NOMO-1 treated with DMSO at 0.1 percent for 48 hours (cell line): ENCODE measurements around the gene SCN3B.

Experiments used
- DNase-seq: peaks from one replicate; lab custom pipeline; 2025; ENCODE audit not compliant: unreplicated experiment; lab: John Stamatoyannopoulos, UW

SCN3B gene

DNA sequence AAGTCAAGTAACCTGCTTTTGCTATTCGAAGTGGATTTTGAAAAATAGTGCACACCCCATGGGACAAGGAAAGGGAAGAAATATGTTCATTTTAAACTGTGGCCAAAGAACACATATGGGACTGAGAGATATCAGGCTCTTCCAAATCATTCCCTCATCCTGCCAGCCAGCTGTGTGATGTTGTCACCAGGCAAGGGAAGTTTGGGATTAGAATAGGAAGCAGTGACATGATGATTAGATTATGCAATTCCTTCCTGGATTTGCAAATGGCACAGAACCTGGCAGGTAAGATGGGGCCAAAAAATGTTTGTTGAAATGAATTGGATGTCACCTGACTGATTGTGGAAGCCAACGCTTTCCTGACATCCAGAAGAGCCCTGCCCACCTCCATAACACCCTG lies 4.9 kb upstream of the SCN3B start:
- no peak for DNase-seq

DNA sequence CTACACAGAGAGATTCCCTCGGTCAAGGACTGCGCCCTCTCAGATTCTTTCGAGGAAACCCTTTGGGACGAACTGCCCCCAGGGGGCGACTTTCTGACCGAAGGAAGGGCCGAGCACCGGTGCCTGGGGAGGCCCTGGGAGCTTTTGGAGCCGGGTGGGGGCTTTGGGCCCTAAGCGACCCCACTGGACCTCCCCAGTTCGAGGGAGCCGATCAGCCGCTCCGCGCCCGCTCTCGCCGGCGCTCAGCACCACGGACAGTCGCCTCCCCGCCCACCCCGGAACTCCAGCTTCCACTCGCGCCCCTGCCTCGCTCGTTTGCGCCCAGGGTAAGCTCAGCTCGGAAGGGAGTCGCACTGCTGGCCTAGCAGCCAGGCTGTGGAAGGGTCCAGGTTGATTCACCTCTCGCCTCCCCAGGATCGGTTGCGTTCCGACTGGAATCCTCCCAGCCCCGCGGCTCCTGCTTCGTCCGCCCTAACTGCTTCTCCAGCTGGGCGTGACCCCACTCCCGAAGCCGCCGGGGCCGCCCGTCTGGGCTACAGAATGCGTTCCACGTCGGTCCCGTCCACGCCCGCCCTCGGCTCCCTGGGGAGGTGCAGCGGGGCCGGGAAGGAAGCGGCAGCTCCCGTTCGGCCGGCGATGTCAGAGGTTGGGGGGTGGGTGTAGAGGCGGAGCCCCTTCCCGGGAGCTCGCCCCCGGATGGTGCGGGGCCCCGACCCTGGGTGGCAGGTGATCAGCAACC lies 428 bp downstream of the SCN3B start:
- peak; percentile 31 for DNase-seq

- DNase-seq = no peak
Measured at GRCh38 chr11:123653483-123653826, 969 bp downstream of the SCN3B start.

DNA sequence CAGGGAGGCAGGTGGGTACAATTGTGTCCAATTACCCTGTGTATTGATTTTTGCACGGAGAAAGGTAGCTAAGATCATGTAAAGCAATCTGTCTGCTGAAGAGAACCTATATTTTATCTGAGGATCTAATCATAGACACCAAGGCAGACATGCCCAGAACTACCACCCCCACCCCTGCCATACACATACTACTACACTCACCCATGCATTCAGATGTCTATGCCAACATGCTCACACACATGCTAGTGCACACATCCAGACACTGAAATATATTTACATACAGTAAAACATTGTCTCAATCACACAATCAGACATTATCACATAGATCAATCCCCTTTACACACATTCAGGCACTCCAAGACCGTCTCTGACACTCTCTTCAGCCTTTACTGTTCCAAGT lies 1.8 kb downstream of the SCN3B start:
- no peak for DNase-seq

GRCh38 chr11:123650901-123651300 lies 3.5 kb downstream of the SCN3B start:
- no peak for DNase-seq

DNA sequence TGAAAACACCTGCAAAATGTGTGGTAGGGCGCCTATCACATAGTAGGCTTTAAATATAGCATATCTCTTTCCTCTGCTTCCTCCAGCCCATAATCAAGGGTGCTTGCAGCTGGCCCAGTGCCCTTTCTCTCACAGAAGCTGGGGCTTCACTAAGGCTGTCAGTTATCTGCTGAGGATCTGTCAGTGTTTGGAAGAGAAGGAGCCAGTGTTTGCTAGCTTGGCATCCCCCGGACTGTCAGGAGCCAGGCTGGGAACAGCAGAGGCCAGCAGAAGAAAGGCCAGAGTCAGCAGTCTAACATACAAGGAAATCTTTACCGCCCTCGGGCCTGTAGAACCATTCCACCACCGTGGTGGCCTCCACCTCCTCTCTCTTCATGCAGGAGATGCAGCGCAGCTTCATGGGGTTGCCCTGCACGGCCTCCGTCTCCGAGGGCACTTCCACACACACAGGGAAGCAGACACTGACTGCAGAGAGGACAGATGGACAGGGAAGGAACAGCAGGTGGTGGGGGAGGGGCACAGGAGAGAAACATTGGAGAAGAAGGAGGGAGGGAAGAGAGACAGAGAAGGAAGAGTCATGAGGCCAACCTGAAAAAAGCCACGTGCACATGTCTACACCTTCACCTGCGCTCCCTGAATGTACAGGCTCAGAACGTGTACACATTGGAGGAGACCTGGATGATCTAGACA lies 9.0 kb downstream of the SCN3B start:
- DNase-seq = no peak

DNA sequence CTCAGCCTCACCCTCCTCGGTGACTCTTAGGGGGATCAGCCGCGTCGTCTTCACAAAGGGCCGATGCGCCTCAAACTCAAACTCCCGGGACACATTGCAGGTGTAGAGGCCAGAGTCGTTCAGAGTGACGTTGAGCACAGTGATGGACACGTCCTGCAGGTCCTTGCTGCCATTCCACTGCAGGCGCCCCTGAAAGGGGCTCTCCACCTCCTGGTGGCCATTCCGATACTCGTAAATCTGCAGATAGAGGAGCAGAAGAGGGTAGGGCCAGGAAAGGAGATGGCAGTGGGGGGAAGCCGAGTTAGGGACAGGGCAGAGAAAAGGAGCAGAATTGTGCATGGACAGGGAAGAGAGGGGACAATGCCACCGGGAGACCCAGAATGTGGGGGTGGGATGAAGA lies 12.0 kb downstream of the SCN3B start:
- DNase-seq = no peak

- DNase-seq = no peak
Measured at GRCh38 chr11:123641495-123641840, 13.0 kb downstream of the SCN3B start.

- peak; percentile 46 for DNase-seq
Measured at GRCh38 chr11:123640677-123641494, 13.5 kb downstream of the SCN3B start.

DNA sequence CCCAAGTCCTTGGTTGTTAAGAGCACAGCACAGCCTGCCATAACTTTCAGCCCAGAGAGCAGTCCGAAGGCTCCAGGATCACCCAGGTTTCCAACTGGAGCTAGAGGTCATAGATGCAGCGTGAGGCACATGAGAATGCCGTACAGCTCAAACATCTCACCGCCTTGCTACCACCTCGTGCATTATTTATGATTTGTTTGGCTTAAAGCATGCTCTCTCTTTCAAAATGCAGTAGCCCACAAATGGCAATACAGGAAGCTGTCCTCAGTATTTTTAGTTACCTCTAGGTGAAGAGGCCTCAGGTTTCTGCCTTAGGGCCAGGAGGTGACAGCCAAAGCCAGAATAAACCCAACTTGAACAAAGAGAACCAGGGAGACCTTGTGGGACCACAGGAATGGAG lies 14.4 kb downstream of the SCN3B start:
- no peak for DNase-seq

DNA sequence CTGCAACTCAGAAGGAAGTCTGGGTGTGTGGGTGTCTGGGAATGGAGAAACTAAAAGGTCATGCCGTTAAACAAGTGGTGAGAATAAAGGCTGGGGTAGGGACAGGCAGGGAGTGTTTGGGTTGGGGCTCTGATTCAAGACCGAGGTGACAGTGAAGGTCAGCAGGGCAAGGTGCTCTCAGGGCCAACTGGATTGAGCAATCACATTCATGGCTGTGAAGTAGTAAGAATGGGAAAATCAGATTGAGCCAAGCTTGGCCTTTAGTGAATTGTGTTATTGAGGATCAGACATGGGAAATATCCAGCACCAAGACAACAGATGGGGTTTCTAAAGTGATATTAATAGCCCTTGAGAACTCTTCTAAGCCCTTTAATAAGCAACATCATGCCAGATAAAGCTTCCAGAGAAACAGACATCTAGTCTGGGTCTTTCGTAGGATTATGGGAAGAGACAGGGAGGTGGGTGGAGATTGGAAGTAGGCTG lies 24.3 kb downstream of the SCN3B start:
- no peak for DNase-seq

DNA sequence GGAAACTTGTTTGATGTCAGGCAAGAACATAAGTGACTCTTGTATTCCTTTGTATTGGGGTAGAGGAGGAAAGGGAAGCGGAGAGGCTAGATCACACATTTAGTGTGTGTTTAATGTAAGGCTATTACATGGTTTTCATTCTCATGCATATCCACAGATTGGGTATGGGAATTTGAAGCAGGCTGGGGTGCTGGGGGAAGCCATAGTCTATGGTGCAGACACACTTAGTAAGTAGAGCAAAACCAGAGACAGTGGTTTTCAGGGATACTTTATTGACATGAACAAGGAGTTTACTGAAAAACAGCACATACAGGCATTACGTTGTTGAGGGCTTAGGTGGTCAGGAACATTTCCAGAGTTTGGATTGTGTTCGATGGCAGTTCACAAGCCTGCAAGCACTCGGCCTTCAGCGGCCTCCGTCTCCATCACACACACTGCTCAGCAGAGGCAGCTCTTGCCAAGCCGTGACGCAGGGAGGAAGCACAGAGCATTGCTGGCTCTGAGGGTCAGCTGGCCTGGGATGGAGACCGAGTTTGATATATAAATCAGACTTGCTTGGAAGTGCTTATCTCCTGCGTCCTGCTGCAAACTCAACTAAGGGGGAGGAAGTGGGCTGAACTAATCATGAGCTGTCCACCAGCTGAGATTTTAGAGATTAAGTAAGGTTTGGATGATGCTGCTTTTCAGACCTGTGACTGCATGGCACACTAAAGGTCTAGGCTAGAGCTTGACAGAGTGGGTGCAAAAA lies 25.3 kb downstream of the SCN3B start:
- no peak for DNase-seq

GRCh38 chr11:123624974-123625373 lies 29.4 kb downstream of the SCN3B start:
- DNase-seq = no peak

DNA sequence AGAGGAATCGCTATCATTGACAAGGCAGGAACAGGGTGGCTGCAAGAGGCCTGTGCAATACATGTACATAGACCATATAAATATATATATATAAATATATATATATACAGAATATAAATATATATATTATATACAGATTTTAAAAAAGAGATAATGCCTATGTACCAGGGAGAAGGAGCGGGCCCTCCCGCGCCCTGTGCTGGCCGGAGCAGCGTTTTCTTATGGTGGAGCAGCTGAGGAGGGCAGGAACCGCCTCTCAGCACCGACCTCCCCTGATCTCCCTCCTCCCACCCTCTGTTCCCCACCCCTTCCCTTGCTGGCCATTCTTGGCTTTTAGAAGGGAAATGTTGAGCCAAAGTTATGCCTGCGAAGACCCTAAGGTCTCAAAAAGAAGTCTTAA lies 31.8 kb downstream of the SCN3B start:
- no peak for DNase-seq

DNA sequence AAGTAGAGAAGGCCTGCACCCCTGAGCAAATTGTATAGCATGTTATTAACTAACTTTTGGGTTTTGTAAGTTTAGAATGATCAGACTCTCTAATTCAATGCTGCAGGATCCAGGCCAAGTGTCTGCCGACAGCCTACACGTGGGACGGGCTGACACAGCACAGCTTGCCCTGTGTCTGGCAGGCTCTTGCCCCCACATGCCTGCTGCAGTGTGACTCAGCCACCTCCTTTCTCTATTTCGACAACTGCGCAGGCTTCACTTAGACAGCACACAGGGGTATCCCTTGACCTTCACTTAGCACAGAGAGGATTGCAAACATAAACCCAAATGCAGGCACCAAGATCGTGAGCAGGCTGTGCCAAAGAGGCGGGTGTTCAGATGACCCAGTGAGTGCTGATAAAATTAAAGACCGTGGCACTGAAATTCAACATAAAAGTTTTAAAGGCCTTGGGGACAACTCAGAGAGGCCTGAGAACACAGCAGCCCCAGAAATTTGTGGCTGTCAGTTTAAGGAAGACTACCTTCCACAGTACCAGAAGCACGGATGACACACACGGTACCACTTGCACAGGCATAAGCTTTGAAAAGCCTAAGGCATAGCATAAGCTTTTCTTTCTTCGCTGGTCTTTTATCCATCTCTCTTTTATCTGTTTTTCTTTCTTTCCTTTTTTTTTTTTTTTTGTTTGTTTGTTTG lies 37.8 kb downstream of the SCN3B start:
- DNase-seq = no peak

- DNase-seq = no peak
Measured at GRCh38 chr11:123611698-123612097, 42.7 kb downstream of the SCN3B start.

- no peak for DNase-seq
Measured at GRCh38 chr11:123608945-123609344, 45.5 kb downstream of the SCN3B start.

DNA sequence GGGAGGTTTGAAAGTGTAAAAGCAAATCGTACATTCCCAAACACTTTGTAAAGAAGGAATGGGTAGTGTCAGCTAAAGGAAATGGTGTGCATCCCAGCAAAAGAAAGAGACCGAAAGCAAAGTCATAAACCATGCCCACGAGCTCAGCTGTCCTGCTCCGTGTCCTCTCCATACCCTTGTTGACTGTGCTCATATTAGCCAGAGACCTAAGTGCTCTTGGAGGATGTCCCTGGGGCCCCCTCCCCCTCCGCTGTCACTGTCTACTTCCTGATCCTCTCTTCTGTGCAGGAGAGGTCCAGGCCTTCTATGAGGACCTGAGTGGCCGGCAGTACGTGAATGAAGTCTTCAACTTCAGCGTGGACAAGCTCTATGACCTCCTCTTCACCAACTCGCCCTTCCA lies 46.1 kb downstream of the SCN3B start:
- DNase-seq = no peak

GRCh38 chr11:123607781-123608180 lies 46.6 kb downstream of the SCN3B start:
- DNase-seq = no peak

GRCh38 chr11:123603666-123604065 lies 50.8 kb downstream of the SCN3B start:
- DNase-seq = no peak

GRCh38 chr11:123601743-123602142 lies 52.7 kb downstream of the SCN3B start:
- DNase-seq = no peak
